Measurements from ENCODE around the gene TPCN1. TPM values are rescaled to one million over a fixed set of nuclear protein-coding genes. Genes with fewer than 3 reads are reported as not detected.
A peak's percentile ranks its signal among the peaks of the same experiment; 100 is the strongest.
"Not testable (repeated sequence)": the region's sequence is repeated elsewhere in the genome, so short reads cannot be mapped to it uniquely, and the experiment has no call there.

The TPCN1 gene
- total and polyA plus RNA-seq, 2 donors (not counting 1 experiment from before 2014, with no cell fraction given) = 17.2 to 17.8 TPM

- no peak for TF ChIP-seq EZH2 (IDR thresholded peaks at IDR 0.05; ENCODE audit: low read length, missing control alignments)
- TF ChIP-seq, protein P1, sequence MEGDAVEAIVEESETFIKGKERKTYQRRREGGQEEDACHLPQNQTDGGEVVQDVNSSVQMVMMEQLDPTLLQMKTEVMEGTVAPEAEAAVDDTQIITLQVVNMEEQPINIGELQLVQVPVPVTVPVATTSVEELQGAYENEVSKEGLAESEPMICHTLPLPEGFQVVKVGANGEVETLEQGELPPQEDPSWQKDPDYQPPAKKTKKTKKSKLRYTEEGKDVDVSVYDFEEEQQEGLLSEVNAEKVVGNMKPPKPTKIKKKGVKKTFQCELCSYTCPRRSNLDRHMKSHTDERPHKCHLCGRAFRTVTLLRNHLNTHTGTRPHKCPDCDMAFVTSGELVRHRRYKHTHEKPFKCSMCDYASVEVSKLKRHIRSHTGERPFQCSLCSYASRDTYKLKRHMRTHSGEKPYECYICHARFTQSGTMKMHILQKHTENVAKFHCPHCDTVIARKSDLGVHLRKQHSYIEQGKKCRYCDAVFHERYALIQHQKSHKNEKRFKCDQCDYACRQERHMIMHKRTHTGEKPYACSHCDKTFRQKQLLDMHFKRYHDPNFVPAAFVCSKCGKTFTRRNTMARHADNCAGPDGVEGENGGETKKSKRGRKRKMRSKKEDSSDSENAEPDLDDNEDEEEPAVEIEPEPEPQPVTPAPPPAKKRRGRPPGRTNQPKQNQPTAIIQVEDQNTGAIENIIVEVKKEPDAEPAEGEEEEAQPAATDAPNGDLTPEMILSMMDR (conservative IDR thresholded peaks at IDR 0.05 in 1 of 2, IDR thresholded peaks at IDR 0.05 in 1 of 2; ENCODE audit: low read depth in 1 of 2, low read length in 2 of 2) = no peak
- Histone ChIP-seq H2AFZ (ENCODE audit: low read length) (no peak overlapping the region), H3K79me2 (ENCODE audit: control insufficient read depth, insufficient read depth, low read length) (no peaks in the 10 kb centered on the region), H3K36me3 (ENCODE audit: control insufficient read depth, insufficient read depth, low read length) (no peaks in the 10 kb centered on the region), H3K4me3 (replicated peaks in 1 of 4; ENCODE audit: control extremely low read depth in 1 of 4, insufficient read depth in 1 of 4, low read depth in 3 of 4, low read length in 4 of 4) (no peak overlapping the region), H3K4me2 (ENCODE audit: extremely low read depth, insufficient read depth, low read length) (no peak overlapping the region), H3K27ac (ENCODE audit: insufficient read depth, low read length) (no peak overlapping the region), H3K9ac (ENCODE audit: insufficient read depth, low read length) (no peak overlapping the region), H3K4me1 (ENCODE audit: control insufficient read depth, extremely low read depth, insufficient read depth, low read length) (peaks cover 12% of the 10 kb centered on the region), H4K20me1 (ENCODE audit: control insufficient read depth, extremely low read depth, insufficient read depth, low read length) (no peaks in the 10 kb centered on the region), H3K27me3 (ENCODE audit: control insufficient read depth, insufficient read depth, low read length) (no peaks in the 10 kb centered on the region), H3K9me3 (ENCODE audit: control insufficient read depth, insufficient read depth, low read depth, low read length) (no peaks in the 10 kb centered on the region)
- no peak for DNase-seq (ENCODE audit: low read depth in 2 of 2)
Measured at GRCh38 chr12:113203852-113204760, 17.2 kb upstream of the TPCN1 start.

DNA sequence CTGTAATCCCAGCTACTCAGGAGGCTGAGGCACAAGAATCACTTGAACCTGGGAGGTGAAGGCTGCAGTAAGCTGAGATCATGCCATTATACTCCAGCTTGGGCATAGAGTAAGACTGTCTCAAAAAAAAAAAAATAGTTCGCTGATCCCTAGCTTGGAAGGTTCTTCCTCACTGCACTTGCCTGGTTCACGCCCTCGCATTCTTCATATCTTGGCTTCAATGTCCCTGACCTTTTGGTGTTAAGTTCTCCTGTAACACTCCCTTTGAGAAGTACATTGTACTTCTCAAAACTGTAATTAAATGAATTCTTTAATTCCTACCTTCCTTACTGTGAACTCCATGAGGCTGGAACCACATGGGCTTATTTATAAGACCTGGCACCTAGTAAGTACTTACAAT is 16.5 kb upstream of the TPCN1 start:
- Histone ChIP-seq H3K79me2 (ENCODE audit: control insufficient read depth, insufficient read depth, low read length) (no peaks in the 10 kb centered on the region), H3K9ac (ENCODE audit: insufficient read depth, low read length) (no peak overlapping the region), H3K36me3 (ENCODE audit: control insufficient read depth, insufficient read depth, low read length) (no peaks in the 10 kb centered on the region), H3K4me1 (ENCODE audit: control insufficient read depth, extremely low read depth, insufficient read depth, low read length) (peaks cover 12% of the 10 kb centered on the region), H3K27ac (ENCODE audit: insufficient read depth, low read length) (no peak overlapping the region), H3K4me3 (replicated peaks in 1 of 4; ENCODE audit: control extremely low read depth in 1 of 4, insufficient read depth in 1 of 4, low read depth in 3 of 4, low read length in 4 of 4) (no peak overlapping the region), H2AFZ (ENCODE audit: low read length) (no peak overlapping the region), H3K9me3 (ENCODE audit: control insufficient read depth, insufficient read depth, low read depth, low read length) (no peaks in the 10 kb centered on the region), H3K4me2 (ENCODE audit: extremely low read depth, insufficient read depth, low read length) (no peak overlapping the region), H4K20me1 (ENCODE audit: control insufficient read depth, extremely low read depth, insufficient read depth, low read length) (no peaks in the 10 kb centered on the region), H3K27me3 (ENCODE audit: control insufficient read depth, insufficient read depth, low read length) (no peaks in the 10 kb centered on the region)
- TF ChIP-seq EZH2 (IDR thresholded peaks at IDR 0.05; ENCODE audit: low read length, missing control alignments) = no peak
- no peak for DNase-seq (ENCODE audit: low read depth in 2 of 2)

- not testable (repeated sequence) for H3K9ac ChIP-seq (ENCODE audit: insufficient read depth, low read length); H3K79me2 ChIP-seq (ENCODE audit: control insufficient read depth, insufficient read depth, low read length); H3K27ac ChIP-seq (ENCODE audit: insufficient read depth, low read length); H3K36me3 ChIP-seq (ENCODE audit: control insufficient read depth, insufficient read depth, low read length); DNase-seq (ENCODE audit: low read depth in 2 of 2); H2AFZ ChIP-seq (ENCODE audit: low read length); H3K27me3 ChIP-seq (ENCODE audit: control insufficient read depth, insufficient read depth, low read length); H3K4me3 ChIP-seq (replicated peaks in 1 of 4; ENCODE audit: control extremely low read depth in 1 of 4, insufficient read depth in 1 of 4, low read depth in 3 of 4, low read length in 4 of 4); H3K9me3 ChIP-seq (ENCODE audit: control insufficient read depth, insufficient read depth, low read depth, low read length); H4K20me1 ChIP-seq (ENCODE audit: control insufficient read depth, extremely low read depth, insufficient read depth, low read length); H3K4me2 ChIP-seq (ENCODE audit: extremely low read depth, insufficient read depth, low read length)
- peaks cover 12% of the 10 kb centered on the region for H3K4me1 ChIP-seq (ENCODE audit: control insufficient read depth, extremely low read depth, insufficient read depth, low read length)
Measured at GRCh38 chr12:113206802-113207201, 14.5 kb upstream of the TPCN1 start.

DNA sequence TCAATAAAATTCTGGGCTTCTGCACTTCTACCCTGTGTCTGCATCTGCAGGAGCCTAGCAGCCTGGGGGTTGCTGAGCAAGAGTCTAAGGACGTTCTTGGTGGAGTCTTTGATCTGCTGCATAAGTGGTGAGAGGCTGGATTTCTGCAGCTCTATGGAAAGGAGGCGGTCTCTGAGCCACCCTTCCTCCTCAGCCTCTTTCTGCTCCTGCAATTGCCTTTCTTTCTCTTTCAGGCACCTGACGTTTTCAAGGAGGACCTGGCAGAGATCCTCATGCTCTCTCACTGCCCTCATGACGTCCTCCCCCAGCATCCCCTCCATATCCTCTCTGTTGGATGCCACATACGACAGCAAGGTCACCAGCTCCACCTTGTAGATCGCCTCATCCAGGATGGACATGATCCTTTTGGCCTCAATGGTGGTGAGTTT is 13.6 kb upstream of the TPCN1 start:
- no peaks in the 10 kb centered on the region for H3K79me2 ChIP-seq (ENCODE audit: control insufficient read depth, insufficient read depth, low read length)
- no peaks in the 10 kb centered on the region for H3K36me3 ChIP-seq (ENCODE audit: control insufficient read depth, insufficient read depth, low read length)
- no peak overlapping the region for H3K27ac ChIP-seq (ENCODE audit: insufficient read depth, low read length)
- TF ChIP-seq, protein P1 (conservative IDR thresholded peaks at IDR 0.05 in 1 of 2, IDR thresholded peaks at IDR 0.05 in 1 of 2; ENCODE audit: low read depth in 1 of 2, low read length in 2 of 2) = no peak
- TF ChIP-seq EZH2 (IDR thresholded peaks at IDR 0.05; ENCODE audit: low read length, missing control alignments) = no peak
- DNase-seq (ENCODE audit: low read depth in 2 of 2) = peak in 1 of 2 donors; percentile 42
- no peak overlapping the region for H3K4me2 ChIP-seq (ENCODE audit: extremely low read depth, insufficient read depth, low read length)
- no peaks in the 10 kb centered on the region for H4K20me1 ChIP-seq (ENCODE audit: control insufficient read depth, extremely low read depth, insufficient read depth, low read length)
- H3K4me1 ChIP-seq (ENCODE audit: control insufficient read depth, extremely low read depth, insufficient read depth, low read length) = peaks cover 12% of the 10 kb centered on the region
- no peaks in the 10 kb centered on the region for H3K27me3 ChIP-seq (ENCODE audit: control insufficient read depth, insufficient read depth, low read length)
- H3K9me3 ChIP-seq (ENCODE audit: control insufficient read depth, insufficient read depth, low read depth, low read length) = no peaks in the 10 kb centered on the region
- H3K4me3 ChIP-seq (replicated peaks in 1 of 4; ENCODE audit: control extremely low read depth in 1 of 4, insufficient read depth in 1 of 4, low read depth in 3 of 4, low read length in 4 of 4) = no peak overlapping the region
- no peak overlapping the region for H2AFZ ChIP-seq (ENCODE audit: low read length)
- H3K9ac ChIP-seq (ENCODE audit: insufficient read depth, low read length) = no peak overlapping the region
